HCT116 (cell line): ENCODE results near the gene CERT1. TPM values are rescaled to one million over a fixed set of nuclear protein-coding genes. Genes with fewer than 3 reads are reported as not detected.

ENCODE experiments used
- ATAC-seq: fragments of 200-7000 bp; cut with Tn5 transposase; 2 replicates; pipeline ENCODE4 v1.9.1; 2020; ENCODE audit warnings: mild to moderate bottlenecking, moderate library complexity
- BruUV-seq: library from RNA; stranded (reverse); fragments of 400-500 nt; replicated peaks from 2 replicates; lab custom pipeline; 2021; lab: Mats Ljungman, UMichigan
- CTCF ChIA-PET: fragments of 300-600 bp; sonication (Branson Sonifier 250); formaldehyde crosslinking; loops from one replicate; lab custom pipeline; 2021; ENCODE audit warnings: antibody characterized with exemption; lab: Charles Lee
- POLR2A ChIA-PET: fragments of 300-600, 350-600 bp; sonication (Branson Sonifier 250); formaldehyde crosslinking; loops from one replicate; lab custom pipeline; 2021; ENCODE audit warnings: antibody characterized with exemption; lab: Charles Lee
- RAD21 ChIA-PET, 2 experiments: fragments of 300-600 bp; sonication (Branson Sonifier 250); formaldehyde crosslinking; loops; one replicate each; lab custom pipeline; 2023; ENCODE audit warnings: low total read pairs in 2 of 2; ENCODE audit not compliant: uncharacterized antibody in 2 of 2, unreplicated experiment in 2 of 2, low non-redundant PET in 1 of 2; lab: Charles Lee
- DNase-seq: peaks from one replicate; pipeline ENCODE4 v3.0.0-alpha.2; 2010; ENCODE audit warnings: low read depth, low spot score
- H2AFZ ChIP-seq: fragments of 200-600 bp; shearing (Covaris generic), sonication (generic); 2 replicates; pipeline ENCODE4 v1.6.1; 2017; ENCODE audit warnings: low read depth, mixed run types, mixed read lengths, antibody characterized with exemption, low read length; ENCODE audit not compliant: poor library complexity, severe bottlenecking
- H3K27ac ChIP-seq: 2 replicates; pipeline ENCODE4 v1.5.1; 2012; ENCODE audit warnings: low read depth, low read length
- H3K27me3 ChIP-seq: fragments of 200-600 bp; sonication (generic); 2 replicates; pipeline ENCODE4 v1.6.1; 2016; ENCODE audit warnings: mixed run types, low read length, mixed read lengths; ENCODE audit not compliant: insufficient read depth
- H3K36me3 ChIP-seq, 2 experiments: fragments of 200-500 bp in 1 of 2; fragments of 200-600 bp in 1 of 2; sonication (Bioruptor generic) in 1 of 2; sonication (generic) in 1 of 2; 2 replicates each; pipeline versions ENCODE4 v1.5.1 to v1.6.1; 2014 to 2016; ENCODE audit warnings: low read length in 2 of 2, inconsistent platforms in 1 of 2, mixed read lengths in 1 of 2, mixed run types in 1 of 2; ENCODE audit not compliant: insufficient read depth in 2 of 2, control insufficient read depth in 1 of 2
- H3K4me1 ChIP-seq, 2 experiments: fragments of 200-600 bp in 1 of 2; sonication (generic) in 1 of 2; 2 replicates each; pipeline versions ENCODE4 v1.5.1 to v1.6.1; 2012 to 2017; ENCODE audit warnings: low read length in 2 of 2, inconsistent platforms in 1 of 2, mild to moderate bottlenecking in 1 of 2, mixed read lengths in 1 of 2, mixed run types in 1 of 2, moderate library complexity in 1 of 2; ENCODE audit not compliant: insufficient read depth in 2 of 2, control insufficient read depth in 1 of 2
- H3K4me2 ChIP-seq: fragments of 200-600 bp; sonication (generic); 2 replicates; pipeline ENCODE4 v1.6.1; 2017; ENCODE audit warnings: mixed run types, low read length, mixed read lengths
- H3K4me3 ChIP-seq, 2 experiments: fragments of 200-600 bp in 1 of 2; sonication (generic) in 1 of 2; replicated peaks in 1 of 2; 2 replicates each; pipeline ENCODE4 v1.5.1; 2011 to 2016; ENCODE audit warnings: low read length in 2 of 2, control low read depth in 1 of 2, low read depth in 1 of 2, mild to moderate bottlenecking in 1 of 2, mixed read lengths in 1 of 2, mixed run types in 1 of 2
- H3K79me2 ChIP-seq: fragments of 200-600 bp; sonication (generic); 2 replicates; pipeline ENCODE4 v1.6.1; 2017; ENCODE audit warnings: mild to moderate bottlenecking, mixed run types, low read length, moderate library complexity, mixed read lengths; ENCODE audit not compliant: insufficient read depth
- H3K9ac ChIP-seq: fragments of 200-600 bp; sonication (generic); 2 replicates; pipeline ENCODE4 v1.6.1; 2016; ENCODE audit warnings: low read length, mixed read lengths
- H3K9me2 ChIP-seq: fragments of 200-600 bp; sonication (generic), shearing (Covaris generic); 2 replicates; pipeline ENCODE4 v1.6.1; 2017; ENCODE audit warnings: mixed run types, mild to moderate bottlenecking, moderate library complexity; ENCODE audit not compliant: insufficient read depth
- H3K9me3 ChIP-seq, 2 experiments: fragments of 200-500 bp in 1 of 2; fragments of 200-600 bp in 1 of 2; sonication (Bioruptor generic) in 1 of 2; sonication (generic) in 1 of 2; 2 replicates each; pipeline ENCODE4 v1.6.1; 2014 to 2017; ENCODE audit warnings: low read length in 2 of 2, mixed read lengths in 2 of 2, inconsistent platforms in 1 of 2, low read depth in 1 of 2, mild to moderate bottlenecking in 1 of 2, mixed run types in 1 of 2, moderate library complexity in 1 of 2; ENCODE audit not compliant: control insufficient read depth in 1 of 2, insufficient read depth in 1 of 2
- H4K20me1 ChIP-seq: fragments of 200-600 bp; sonication (generic), shearing (Covaris generic); 2 replicates; pipeline ENCODE4 v1.6.1; 2017; ENCODE audit warnings: mixed run types, mild to moderate bottlenecking, moderate library complexity; ENCODE audit not compliant: insufficient read depth
- CBX3 ChIP-seq: IDR thresholded peaks from 2 replicates; pipeline ENCODE4 v1.6.1; 2012; ENCODE audit warnings: low read depth
- CEBPB ChIP-seq: IDR thresholded peaks from 2 replicates; pipeline ENCODE4 v1.6.1; 2012; ENCODE audit warnings: low read depth
- EGR1 ChIP-seq: IDR thresholded peaks from 2 replicates; pipeline ENCODE4 v1.6.1; 2012; ENCODE audit warnings: low read depth
- ELF1 ChIP-seq: IDR thresholded peaks from 2 replicates; pipeline ENCODE4 v1.6.1; 2012; ENCODE audit warnings: low read depth, borderline replicate concordance
- EZH2 ChIP-seq: fragments of 200-600 bp; sonication (generic); IDR thresholded peaks from 2 replicates; pipeline ENCODE4 v1.6.1; 2017; ENCODE audit warnings: antibody characterized with exemption, mixed run types
- EZH2phosphoT487 ChIP-seq: fragments of 200-600 bp; IDR thresholded peaks from 2 replicates; pipeline ENCODE4 v1.6.1; 2018; ENCODE audit warnings: antibody characterized with exemption, borderline replicate concordance
- FOSL1 ChIP-seq: IDR thresholded peaks from 2 replicates; pipeline ENCODE4 v1.6.1; 2012; ENCODE audit warnings: low read depth
- JUND ChIP-seq: IDR thresholded peaks from 2 replicates; pipeline ENCODE4 v1.6.1; 2012
- MAX ChIP-seq: IDR thresholded peaks from 2 replicates; pipeline ENCODE4 v1.6.1; 2012
- POLR2A ChIP-seq: IDR thresholded peaks from 2 replicates; pipeline ENCODE4 v1.7.0; 2011; ENCODE audit warnings: borderline replicate concordance; ENCODE audit not compliant: insufficient read depth, insufficient read length; ENCODE audit errors: extremely low read depth
- POLR2AphosphoS5 ChIP-seq: IDR thresholded peaks from 2 replicates; pipeline ENCODE4 v1.6.1; 2011; ENCODE audit warnings: mild to moderate bottlenecking, low read depth, low read length, moderate library complexity
- RAD21 ChIP-seq: IDR thresholded peaks from 2 replicates; pipeline ENCODE4 v1.6.1; 2012; ENCODE audit warnings: low read depth, mild to moderate bottlenecking
- SRF ChIP-seq: IDR thresholded peaks from 2 replicates; pipeline ENCODE4 v1.6.1; 2012; ENCODE audit warnings: low read depth
- TCF7L2 ChIP-seq: IDR thresholded peaks from 2 replicates; pipeline ENCODE4 v1.7.0; 2011; ENCODE audit warnings: borderline replicate concordance, inconsistent platforms; ENCODE audit not compliant: insufficient read depth, insufficient read length; ENCODE audit errors: extremely low read depth
- YY1 ChIP-seq: IDR thresholded peaks from 2 replicates; pipeline ENCODE4 v1.6.1; 2011; ENCODE audit warnings: low read length, low read depth, moderate library complexity, mild to moderate bottlenecking; ENCODE audit not compliant: insufficient replicate concordance; ENCODE audit errors: extremely low read depth
- ZFX ChIP-seq: fragments of 450-650 bp; IDR thresholded peaks from 2 replicates; pipeline ENCODE4 v1.6.1; 2017
- ZNF274 ChIP-seq: fragments of 200-500 bp; sonication (Bioruptor generic); IDR thresholded peaks from 2 replicates; pipeline ENCODE4 v1.6.1; 2014; ENCODE audit warnings: mild to moderate bottlenecking, low read depth, low read length, inconsistent platforms
- intact Hi-C: fragments of 100-400 bp; cut with micrococcal nuclease; formaldehyde crosslinking; loops from 2 replicates; pipeline ENCODE4 v1.10.0; 2022
- total RNA-seq: library from RNA; stranded (reverse); gene quantifications from one replicate; pipeline ENCODE4 v1.2.1, GENCODE V29; 2021; ENCODE audit not compliant: unreplicated experiment
- TF ChIP-seq, protein P1 (sequence below): IDR thresholded peaks from 2 replicates; pipeline ENCODE4 v1.6.1; 2012

CERT1 gene
- total RNA-seq, 1 experiment from 2014 or later, result 22.8 TPM

GRCh38 chr5:75529185-75529584, 17.8 kb upstream of the CERT1 start:
- Histone ChIP-seq H3K27ac (no peak overlapping the region), H3K9me2 (no peaks in the 10 kb centered on the region), H2AFZ (no peak overlapping the region), H3K9me3 (no peaks in the 10 kb centered on the region), H3K9ac (no peak overlapping the region), H3K36me3 (no peaks in the 10 kb centered on the region), H3K4me2 (no peak overlapping the region), H3K4me1 (no peaks in the 10 kb centered on the region), H3K4me3 (no peak overlapping the region), H3K27me3 (no peaks in the 10 kb centered on the region), H3K79me2 (peaks cover 27% of the 10 kb centered on the region), H4K20me1 (no peaks in the 10 kb centered on the region)
- CTCF ChIA-PET, result no interaction called here
- no peak for ATAC-seq
- intact Hi-C loops, result no loop called here
- no peak for DNase-seq
- BruUV-seq, result no TSS peak
- no peak for TF ChIP-seq ZNF274
- no peak for TF ChIP-seq EZH2phosphoT487
- TF ChIP-seq SRF, result no peak
- TF ChIP-seq FOSL1, result no peak
- TF ChIP-seq JUND, result no peak
- TF ChIP-seq POLR2AphosphoS5, result no peak
- TF ChIP-seq EGR1, result no peak
- no peak for TF ChIP-seq ELF1
- POLR2A ChIA-PET, result no interaction called here
- RAD21 ChIA-PET, result no interaction called here

GRCh38 chr5:75526070-75526469, 14.6 kb upstream of the CERT1 start:
- intact Hi-C loops, result no loop called here
- DNase-seq (no peak), ATAC-seq (no peak)
- H3K4me1 ChIP-seq, result no peaks in the 10 kb centered on the region
- H3K79me2 ChIP-seq, result peaks cover 43% of the 10 kb centered on the region
- H2AFZ ChIP-seq, result no peak overlapping the region
- TF ChIP-seq CEBPB (no peak), RAD21 (no peak), JUND (no peak), TCF7L2 (no peak), EZH2phosphoT487 (no peak), ELF1 (no peak), EZH2 (no peak), CBX3 (no peak), ZFX (no peak), FOSL1 (no peak), YY1 (no peak), POLR2A (no peak), MAX (no peak), ZNF274 (no peak)
- TF ChIP-seq, protein P1, sequence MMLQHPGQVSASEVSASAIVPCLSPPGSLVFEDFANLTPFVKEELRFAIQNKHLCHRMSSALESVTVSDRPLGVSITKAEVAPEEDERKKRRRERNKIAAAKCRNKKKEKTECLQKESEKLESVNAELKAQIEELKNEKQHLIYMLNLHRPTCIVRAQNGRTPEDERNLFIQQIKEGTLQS, result no peak
- H3K27me3 ChIP-seq, result no peaks in the 10 kb centered on the region
- H3K9me3 ChIP-seq, result no peaks in the 10 kb centered on the region; a peak in 1 of 4 replicates
- no peak overlapping the region for H3K9ac ChIP-seq
- BruUV-seq, result no TSS peak
- ChIA-PET CTCF (no interaction called here), RAD21 (no interaction called here), POLR2A (no interaction called here)
- no peak overlapping the region for H3K4me3 ChIP-seq
- no peaks in the 10 kb centered on the region for H3K36me3 ChIP-seq
- no peaks in the 10 kb centered on the region; the same call in 1 of the 2 replicates for H3K9me2 ChIP-seq
- no peaks in the 10 kb centered on the region for H4K20me1 ChIP-seq
- H3K4me2 ChIP-seq, result no peak overlapping the region
- no peak overlapping the region for H3K27ac ChIP-seq
